ENCODE measurements around the gene GAS5. TPM values are rescaled to one million over a fixed set of nuclear protein-coding genes. Genes with fewer than 3 reads are reported as not detected.

The GAS5 gene
- total and polyA plus RNA-seq, 4 experiments from 2014 or later = 312 to 709 (median 535) TPM

DNA sequence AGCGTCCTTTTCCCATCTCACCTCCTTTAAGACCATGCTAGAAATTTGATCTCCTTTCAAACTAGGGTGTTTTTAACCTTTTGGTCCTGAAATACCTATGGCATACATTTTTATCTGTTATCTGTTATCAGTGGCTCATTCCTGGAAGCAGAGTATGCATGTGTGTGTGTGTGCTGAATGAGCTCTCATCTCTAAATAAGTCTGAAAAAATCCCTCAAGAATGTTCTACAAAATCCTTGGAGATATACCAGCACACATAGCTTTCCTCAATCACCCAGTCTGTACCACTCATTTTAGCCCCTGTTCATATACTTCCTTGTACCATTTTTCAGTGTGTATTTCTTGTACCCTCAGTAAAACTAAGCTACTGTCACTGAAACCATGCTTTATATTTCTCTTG lies 49.3 kb downstream of the GAS5 start:
- POLR2A ChIA-PET (ENCODE audit: partially characterized antibody) = no interaction called here

More for the DNA sequence above, 49.3 kb downstream of the GAS5 start:
- Histone ChIP-seq H3K27me3 (ENCODE audit: insufficient read depth, low read length) (no peaks in the 10 kb centered on the region), H3K27ac (ENCODE audit: low read depth, low read length) (no peak overlapping the region), H3K4me1 (ENCODE audit: insufficient read depth, low read length) (peaks cover 11% of the 10 kb centered on the region), H3K36me3 (ENCODE audit: insufficient read depth, low read length) (no peaks in the 10 kb centered on the region), H3K4me3 (ENCODE audit: low read length in 2 of 2) (no peak overlapping the region), H3K9me3 (ENCODE audit: control insufficient read depth in 1 of 2, low read length in 2 of 2) (no peaks in the 10 kb centered on the region)
- intact Hi-C loops (cut with micrococcal nuclease) = no loop called here
- Mint-ChIP-seq H3K4me3 (no peak overlapping the region), H3K9me3 (no peaks in the 10 kb centered on the region), H3K36me3 (peaks cover 3 to 12% of the 10 kb centered on the region in 2 donors), H3K27ac (no peak overlapping the region), H3K27me3 (no peaks in the 10 kb centered on the region), H3K4me1 (peaks cover 23 to 27% (median 25%) of the 10 kb centered on the region in 4 donors)
- CTCF ChIA-PET (ENCODE audit: partially characterized antibody) = interaction anchor here (1.4 kb wide), 1 partner anchor 388 kb away, joined by 3 read pairs; no protein-coding TSS in a partner anchor
- DNase-seq = no peak

Other genes with a start within 250 kb of the GAS5 start
- not detected for gene TEX50, start 232.7 kb downstream of the GAS5 start, total RNA-seq
- not detected for gene TEX50, start 232.7 kb downstream of the GAS5 start, polyA plus RNA-seq
- gene ANKRD45, start 198.1 kb downstream of the GAS5 start, total RNA-seq = not detected
- not detected for gene ANKRD45, start 198.1 kb downstream of the GAS5 start, polyA plus RNA-seq
- 10 to 100 TPM; 41.0 to 43.9 TPM for gene KLHL20, start 153.0 kb downstream of the GAS5 start, total RNA-seq
- 10 to 100 TPM; 24.5 to 26.7 TPM for gene KLHL20, start 153.0 kb downstream of the GAS5 start, polyA plus RNA-seq
- 10 to 100 TPM; 13.4 to 13.5 TPM for gene DARS2, start 43.3 kb downstream of the GAS5 start, total RNA-seq
- 1 to 10 TPM; 3.6 to 9.7 TPM for gene DARS2, start 43.3 kb downstream of the GAS5 start, polyA plus RNA-seq
- 10 to 100 TPM in 1 of 2 experiments, 1 to 10 TPM in 1; 9.0 to 10.2 TPM for gene CENPL, start 43.1 kb downstream of the GAS5 start, total RNA-seq
- 1 to 10 TPM; 6.1 to 7.0 TPM for gene CENPL, start 43.1 kb downstream of the GAS5 start, polyA plus RNA-seq
- 10 to 100 TPM; 24.3 to 26.5 TPM for gene ZBTB37, start 391 bp upstream of the GAS5 start, total RNA-seq
- gene ZBTB37, start 391 bp upstream of the GAS5 start, polyA plus RNA-seq = 1 to 10 TPM in 1 of 2 donors, under 1 TPM in 1; 0.95 to 2.2 TPM
- not detected for gene SERPINC1, start 49.3 kb upstream of the GAS5 start, total RNA-seq
- not detected for gene SERPINC1, start 49.3 kb upstream of the GAS5 start, polyA plus RNA-seq
- 10 to 100 TPM; 49.2 TPM for gene RC3H1, start 154.4 kb upstream of the GAS5 start, total RNA-seq
- 1 to 10 TPM; 2.0 to 4.8 TPM for gene RC3H1, start 154.4 kb upstream of the GAS5 start, polyA plus RNA-seq

Data from CD4-positive, alpha-beta memory T cell (primary cell).